GM13977 (cell line): ENCODE data around the gene TNIP1.

ENCODE experiments used
- DNase-seq: peaks from one replicate; pipeline ENCODE4 v3.0.0; 2012; ENCODE audit warnings: low spot score
- CTCF ChIP-seq: IDR thresholded peaks from 2 replicates; pipeline ENCODE4 v1.5.1; 2012; ENCODE audit warnings: mild to moderate bottlenecking, control low read depth; ENCODE audit not compliant: insufficient read depth; ENCODE audit errors: extremely low read depth, missing control alignments
- in situ Hi-C: fragments of 300-500 bp; cut with MboI; formaldehyde crosslinking; loops from one replicate; pipeline ENCODE4 v1.12.0; 2022; ENCODE audit warnings: low sequenced_read_pairs, low pct_unique_long_range_greater_than_20kb, mixed read lengths, inconsistent platforms; ENCODE audit not compliant: unreplicated experiment

Gene TNIP1

DNA sequence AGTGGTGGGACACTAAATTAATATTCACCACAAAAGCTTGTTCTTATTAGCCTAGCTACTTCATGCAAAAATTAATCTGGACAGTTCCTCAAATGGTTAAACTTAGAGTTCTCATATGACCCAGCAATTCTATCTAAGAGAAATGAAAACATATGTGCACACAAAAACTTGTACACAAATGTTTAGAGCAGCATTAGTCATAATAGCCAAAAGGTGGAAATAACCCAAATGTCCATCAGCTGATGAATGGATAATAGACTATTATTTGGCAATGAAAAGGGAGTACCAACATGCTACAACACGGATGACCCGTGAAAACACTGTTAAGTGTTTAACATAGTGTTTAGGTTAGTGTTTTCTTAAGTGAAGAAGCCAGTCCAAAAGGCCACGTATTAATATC, 32.8 kb upstream of the TNIP1 start:
- TF ChIP-seq CTCF = no peak
- in situ Hi-C loops = no loop called here
- no peak for DNase-seq

DNA sequence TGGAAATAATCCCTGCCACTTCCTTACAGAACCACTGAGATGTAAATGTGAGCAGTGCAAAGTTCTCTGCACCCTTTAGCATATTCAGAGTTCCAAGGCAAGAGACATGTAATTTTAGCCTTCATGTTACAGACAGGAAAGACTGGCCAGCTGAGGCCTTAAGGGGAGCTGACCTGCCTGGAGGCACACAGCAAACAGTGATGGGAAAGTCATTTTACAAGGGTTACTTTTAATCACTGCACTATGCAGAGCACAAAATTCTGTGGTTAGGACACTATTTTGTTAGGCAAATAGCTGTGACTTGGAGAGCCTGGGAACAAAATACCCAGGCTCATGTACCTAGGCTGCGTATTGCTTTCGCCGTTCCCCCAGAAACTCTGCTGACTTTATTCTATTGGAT, 30.2 kb upstream of the TNIP1 start:
- in situ Hi-C loops = no loop called here
- DNase-seq = no peak
- TF ChIP-seq CTCF = no peak

GRCh38 chr5:151110122-151110681, 29.4 kb upstream of the TNIP1 start:
- peak; percentile 30 for TF ChIP-seq CTCF
- in situ Hi-C loops = no loop called here

GRCh38 chr5:151108566-151108965, 27.7 kb upstream of the TNIP1 start:
- DNase-seq = no peak
- no peak for TF ChIP-seq CTCF
- in situ Hi-C loops = no loop called here

More at GRCh38 chr5:151110122-151110681, 29.4 kb upstream of the TNIP1 start:
- DNase-seq = no peak

DNA sequence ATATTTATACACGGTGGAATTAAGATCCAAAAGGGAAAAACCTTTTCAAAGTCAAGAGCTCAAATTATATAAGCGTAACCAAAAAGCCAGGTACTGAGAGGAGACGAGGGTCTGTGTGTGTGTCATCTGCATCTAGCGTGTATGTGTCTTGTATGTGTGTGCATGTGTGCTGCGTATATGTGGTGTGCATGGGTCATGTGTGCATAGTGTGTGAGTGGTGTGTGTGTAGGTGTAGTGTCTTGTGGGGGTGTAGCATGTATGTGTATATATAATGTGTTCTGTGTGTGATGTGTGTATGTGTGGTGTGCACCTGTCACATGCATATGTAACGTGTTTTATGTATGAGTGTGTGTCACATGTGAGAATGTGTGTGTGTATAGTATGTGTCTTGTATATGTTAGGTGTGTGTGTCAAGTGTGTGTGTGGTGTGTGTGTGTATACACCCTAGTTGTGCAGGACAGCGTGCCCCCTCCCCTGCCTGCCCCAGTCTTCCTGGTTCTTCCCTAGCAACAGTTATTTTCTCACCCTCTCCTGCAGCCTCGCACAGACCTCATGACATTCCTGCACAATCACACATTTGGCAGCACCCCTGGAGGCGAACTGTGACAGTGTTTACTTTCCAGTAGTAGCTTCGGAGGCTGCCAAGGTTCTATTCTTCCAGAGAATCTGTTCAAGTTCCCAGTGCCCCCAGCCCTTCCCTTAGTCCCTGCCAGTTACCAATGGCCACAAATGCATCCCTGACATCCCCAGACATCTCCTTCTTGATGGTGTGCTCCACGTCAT, 27.1 kb upstream of the TNIP1 start:
- in situ Hi-C loops = no loop called here
- TF ChIP-seq CTCF = no peak
- no peak for DNase-seq

GRCh38 chr5:151107084-151107483, 26.2 kb upstream of the TNIP1 start:
- in situ Hi-C loops = no loop called here
- no peak for TF ChIP-seq CTCF
- DNase-seq = no peak

DNA sequence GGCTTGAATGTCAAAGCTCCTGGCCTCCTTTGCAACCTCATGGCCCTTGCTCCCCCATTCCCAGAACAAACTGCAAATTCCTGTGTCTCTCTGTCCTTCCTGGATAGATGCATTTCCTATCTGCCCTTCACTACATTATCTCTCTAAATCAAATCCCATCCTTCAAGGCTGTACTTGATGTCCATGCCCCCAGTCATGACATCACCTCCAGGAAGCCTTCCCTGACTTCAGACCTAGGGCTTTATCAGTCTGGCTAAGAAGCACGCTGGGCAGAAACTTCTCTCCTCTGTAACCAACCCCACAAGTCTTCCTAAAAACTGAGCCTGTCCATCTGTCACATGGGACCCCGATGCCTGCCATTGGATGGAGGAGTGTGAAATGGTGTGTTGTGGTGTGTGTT, 25.7 kb upstream of the TNIP1 start:
- in situ Hi-C loops = no loop called here
- DNase-seq = no peak
- TF ChIP-seq CTCF = no peak
